Lower leg skin (tissue), 3 donors: ENCODE data around the gene PXDN.

ENCODE experiments used
- POLR2A ChIP-seq, 2 donors: fragments of 450-650 bp; IDR thresholded peaks; one replicate each; pipeline ENCODE4 v1.6.1; 2016 to 2017; ENCODE audit warnings: antibody characterized with exemption in 2 of 2, mild to moderate bottlenecking in 1 of 2, moderate library complexity in 1 of 2
- TF ChIP-seq, protein P1 (sequence below), 3 donors: fragments of 450-650 bp; IDR thresholded peaks; one replicate each; pipeline ENCODE4 v1.5.1; 2016; ENCODE audit warnings: antibody characterized with exemption in 3 of 3, mild to moderate bottlenecking in 3 of 3, moderate library complexity in 2 of 3

- no peak for TF ChIP-seq POLR2A (IDR thresholded peaks at IDR 0.05)
- TF ChIP-seq, protein P1, sequence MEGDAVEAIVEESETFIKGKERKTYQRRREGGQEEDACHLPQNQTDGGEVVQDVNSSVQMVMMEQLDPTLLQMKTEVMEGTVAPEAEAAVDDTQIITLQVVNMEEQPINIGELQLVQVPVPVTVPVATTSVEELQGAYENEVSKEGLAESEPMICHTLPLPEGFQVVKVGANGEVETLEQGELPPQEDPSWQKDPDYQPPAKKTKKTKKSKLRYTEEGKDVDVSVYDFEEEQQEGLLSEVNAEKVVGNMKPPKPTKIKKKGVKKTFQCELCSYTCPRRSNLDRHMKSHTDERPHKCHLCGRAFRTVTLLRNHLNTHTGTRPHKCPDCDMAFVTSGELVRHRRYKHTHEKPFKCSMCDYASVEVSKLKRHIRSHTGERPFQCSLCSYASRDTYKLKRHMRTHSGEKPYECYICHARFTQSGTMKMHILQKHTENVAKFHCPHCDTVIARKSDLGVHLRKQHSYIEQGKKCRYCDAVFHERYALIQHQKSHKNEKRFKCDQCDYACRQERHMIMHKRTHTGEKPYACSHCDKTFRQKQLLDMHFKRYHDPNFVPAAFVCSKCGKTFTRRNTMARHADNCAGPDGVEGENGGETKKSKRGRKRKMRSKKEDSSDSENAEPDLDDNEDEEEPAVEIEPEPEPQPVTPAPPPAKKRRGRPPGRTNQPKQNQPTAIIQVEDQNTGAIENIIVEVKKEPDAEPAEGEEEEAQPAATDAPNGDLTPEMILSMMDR (IDR thresholded peaks at IDR 0.05): no peak
Observed at GRCh38 chr2:1686784-1687105, 57.6 kb downstream of the PXDN start.
